D721Med (cell line): ENCODE results near the gene NAGLU.
A peak's percentile ranks its signal among the peaks of the same experiment; 100 is the strongest.

Experiments used
- DNase-seq: peaks from one replicate; pipeline ENCODE4 v3.0.0; 2011; ENCODE audit warnings: low spot score; ENCODE audit not compliant: insufficient read length
- FAIRE-seq: peaks from 2 replicates; lab custom pipeline; 2011; peaks lifted over from hg19 to GRCh38; lab: Jason Lieb, UNC
- TF ChIP-seq, protein P1 (sequence below): IDR thresholded peaks from 2 replicates; pipeline ENCODE4 v1.5.1; 2012; ENCODE audit warnings: mild to moderate bottlenecking, control low read depth; ENCODE audit not compliant: insufficient read depth; ENCODE audit errors: missing control alignments

The NAGLU gene

GRCh38 chr17:42514279-42514678 is 21.8 kb upstream of the NAGLU start:
- no peak for DNase-seq

DNA sequence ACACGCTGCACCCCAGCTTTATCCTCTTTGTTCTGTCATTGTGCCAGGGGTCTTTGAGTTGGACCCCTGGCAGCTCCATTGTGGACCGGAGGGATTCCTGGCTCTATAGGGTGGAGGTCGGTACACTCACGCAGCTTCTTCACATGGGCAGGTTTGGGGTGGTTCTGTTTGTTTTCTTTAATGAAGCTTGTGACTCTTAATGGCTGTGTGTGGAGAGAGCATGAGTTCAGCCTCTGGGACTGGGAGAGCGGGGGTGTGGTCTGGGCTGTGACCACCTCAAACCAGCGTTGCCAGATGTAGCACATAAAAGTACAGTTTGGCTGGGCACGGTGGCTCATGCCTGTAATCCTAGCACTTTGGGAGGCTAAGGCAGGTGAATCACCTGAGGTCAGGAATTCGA is 21.2 kb upstream of the NAGLU start:
- FAIRE-seq (no peak), DNase-seq (no peak)
- TF ChIP-seq, protein P1, sequence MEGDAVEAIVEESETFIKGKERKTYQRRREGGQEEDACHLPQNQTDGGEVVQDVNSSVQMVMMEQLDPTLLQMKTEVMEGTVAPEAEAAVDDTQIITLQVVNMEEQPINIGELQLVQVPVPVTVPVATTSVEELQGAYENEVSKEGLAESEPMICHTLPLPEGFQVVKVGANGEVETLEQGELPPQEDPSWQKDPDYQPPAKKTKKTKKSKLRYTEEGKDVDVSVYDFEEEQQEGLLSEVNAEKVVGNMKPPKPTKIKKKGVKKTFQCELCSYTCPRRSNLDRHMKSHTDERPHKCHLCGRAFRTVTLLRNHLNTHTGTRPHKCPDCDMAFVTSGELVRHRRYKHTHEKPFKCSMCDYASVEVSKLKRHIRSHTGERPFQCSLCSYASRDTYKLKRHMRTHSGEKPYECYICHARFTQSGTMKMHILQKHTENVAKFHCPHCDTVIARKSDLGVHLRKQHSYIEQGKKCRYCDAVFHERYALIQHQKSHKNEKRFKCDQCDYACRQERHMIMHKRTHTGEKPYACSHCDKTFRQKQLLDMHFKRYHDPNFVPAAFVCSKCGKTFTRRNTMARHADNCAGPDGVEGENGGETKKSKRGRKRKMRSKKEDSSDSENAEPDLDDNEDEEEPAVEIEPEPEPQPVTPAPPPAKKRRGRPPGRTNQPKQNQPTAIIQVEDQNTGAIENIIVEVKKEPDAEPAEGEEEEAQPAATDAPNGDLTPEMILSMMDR: no peak

More at GRCh38 chr17:42514279-42514678, 21.8 kb upstream of the NAGLU start:
- TF ChIP-seq, protein P1: no peak
- FAIRE-seq: no peak

DNA sequence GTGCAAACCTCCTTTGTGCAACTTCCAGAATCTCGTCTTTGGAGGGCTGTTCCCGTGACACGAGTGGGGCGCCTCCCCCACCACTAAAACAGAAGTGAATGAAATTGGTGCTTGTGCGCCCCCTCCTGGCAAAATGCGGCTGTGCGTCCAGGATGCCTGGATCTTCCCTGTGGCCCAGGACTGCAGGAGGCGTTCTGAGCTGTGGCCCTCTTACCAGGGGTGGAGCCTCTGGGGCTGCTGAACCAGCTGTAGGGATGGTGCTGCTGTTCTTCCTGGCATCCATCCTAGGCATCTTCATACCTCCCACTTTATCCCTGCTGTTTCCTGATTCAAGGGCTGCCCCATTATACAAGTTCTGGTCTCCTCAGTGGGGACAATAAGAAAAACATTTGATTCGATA is 18.5 kb upstream of the NAGLU start:
- DNase-seq (peak; percentile 81), FAIRE-seq (no peak)
- TF ChIP-seq, protein P1: peak; percentile 97

- DNase-seq (no peak), FAIRE-seq (no peak)
- TF ChIP-seq, protein P1: no peak
Measured at GRCh38 chr17:42518046-42518754, 17.8 kb upstream of the NAGLU start.

GRCh38 chr17:42518755-42519545 is 17.1 kb upstream of the NAGLU start:
- DNase-seq (no peak), FAIRE-seq (no peak)

GRCh38 chr17:42519546-42520491 is 16.2 kb upstream of the NAGLU start:
- TF ChIP-seq, protein P1: no peak
- DNase-seq (no peak), FAIRE-seq (no peak)

More at GRCh38 chr17:42518755-42519545, 17.1 kb upstream of the NAGLU start:
- TF ChIP-seq, protein P1: no peak
